HepG2 (cell line): Measurements from ENCODE around the gene PATL2. TPM values are rescaled to one million over a fixed set of nuclear protein-coding genes. Genes with fewer than 3 reads are reported as not detected.

Experiments used
- GZF1 ChIP-seq: sonication (generic); formaldehyde crosslinking; IDR thresholded peaks from 2 replicates; pipeline ENCODE4 v1.5.1; 2020; ENCODE audit warnings: mild to moderate bottlenecking, missing genetic modification reagents
- HMGA1 ChIP-seq: sonication (generic); formaldehyde crosslinking; conservative IDR thresholded peaks from 2 replicates; pipeline ENCODE4 v1.4.0; 2020; ENCODE audit warnings: missing genetic modification reagents
- MED13 ChIP-seq: sonication (generic); formaldehyde crosslinking; IDR thresholded peaks from 2 replicates; pipeline ENCODE4 v1.5.0; 2020; ENCODE audit warnings: missing genetic modification reagents
- MLX ChIP-seq: IDR thresholded peaks from 2 replicates; pipeline ENCODE4 v1.6.1; 2016
- NR2F6 ChIP-seq, 2 experiments: IDR thresholded peaks; 2 replicates each; pipeline ENCODE4 v1.6.1; 2016; ENCODE audit warnings: antibody characterized with exemption in 1 of 2, mild to moderate bottlenecking in 1 of 2
- NRL ChIP-seq: sonication (generic); formaldehyde crosslinking; IDR thresholded peaks from 2 replicates; pipeline ENCODE4 v1.5.0; 2020; ENCODE audit warnings: missing genetic modification reagents, mild to moderate bottlenecking, moderate library complexity, borderline replicate concordance
- PPARG ChIP-seq: conservative IDR thresholded peaks from 2 replicates; pipeline ENCODE4 v1.6.1; 2016; ENCODE audit warnings: missing biosample characterization, missing genetic modification reagents
- REST ChIP-seq, 2 experiments: IDR thresholded peaks; 2 replicates each; pipeline ENCODE4 v1.6.1; 2011 to 2012; ENCODE audit warnings: low read length in 2 of 2, borderline replicate concordance in 1 of 2, low read depth in 1 of 2, mild to moderate bottlenecking in 1 of 2, moderate library complexity in 1 of 2
- TEF ChIP-seq: sonication (generic); formaldehyde crosslinking; IDR thresholded peaks from 2 replicates; pipeline ENCODE4 v1.5.0; 2020; ENCODE audit warnings: missing genetic modification reagents
- ZNF383 ChIP-seq: sonication (generic); formaldehyde crosslinking; IDR thresholded peaks from 2 replicates; pipeline ENCODE4 v1.4.0; 2020; ENCODE audit warnings: missing genetic modification reagents, mild to moderate bottlenecking, borderline replicate concordance
- ZNF44 ChIP-seq: sonication (generic); formaldehyde crosslinking; IDR thresholded peaks from 2 replicates; pipeline ENCODE4 v1.5.1; 2020; ENCODE audit warnings: mild to moderate bottlenecking, missing genetic modification reagents
- ZNF709 ChIP-seq: sonication (generic); formaldehyde crosslinking; IDR thresholded peaks from 2 replicates; pipeline ENCODE4 v1.5.0; 2020; ENCODE audit warnings: mild to moderate bottlenecking, missing genetic modification reagents
- ZNF790 ChIP-seq: sonication (generic); formaldehyde crosslinking; IDR thresholded peaks from 2 replicates; pipeline ENCODE4 v1.8.0; 2022; ENCODE audit warnings: missing genetic modification reagents, mild to moderate bottlenecking, borderline replicate concordance
- polyA plus RNA-seq, 8 experiments: library from polyadenylated mRNA; depleted of rRNA in 3 of 8; stranded (reverse) in 7 of 8; unstranded in 1 of 8; fragments of >200 nt; fragmentation: Illumina TruSeq in 4 of 8; extraction: Trizol in 4 of 8; gene quantifications; 2 replicates each; pipeline versions ENCODE4 v1.2.1 to v1.2.3, GENCODE V29; 2011 to 2016; ENCODE audit warnings: low read depth in 4 of 8, missing spikeins in 1 of 8, mixed read lengths in 1 of 8; ENCODE audit not compliant: insufficient read depth in 1 of 8
- total RNA-seq, 5 experiments: library from RNA; depleted of rRNA; stranded (reverse); fragments of >200 nt; fragmentation: Illumina TruSeq; extraction: Trizol; gene quantifications; 2 replicates each; pipeline ENCODE4 v1.2.3, GENCODE V29; 2016; ENCODE audit warnings: low read depth in 1 of 5
- TF ChIP-seq, protein P1 (sequence below): sonication (generic); formaldehyde crosslinking; IDR thresholded peaks from 2 replicates; pipeline ENCODE4 v1.4.0; 2020; ENCODE audit warnings: mild to moderate bottlenecking, missing genetic modification reagents
- TF ChIP-seq, protein P2 (sequence below): IDR thresholded peaks from 2 replicates; pipeline ENCODE4 v1.6.1; 2016; ENCODE audit warnings: low read depth

The PATL2 gene
- total and polyA plus RNA-seq, 2 of the 13 experiments (the other 11 are each of a cell fraction or from before 2014, with no cell fraction given): 0.15 to 0.53 TPM

DNA sequence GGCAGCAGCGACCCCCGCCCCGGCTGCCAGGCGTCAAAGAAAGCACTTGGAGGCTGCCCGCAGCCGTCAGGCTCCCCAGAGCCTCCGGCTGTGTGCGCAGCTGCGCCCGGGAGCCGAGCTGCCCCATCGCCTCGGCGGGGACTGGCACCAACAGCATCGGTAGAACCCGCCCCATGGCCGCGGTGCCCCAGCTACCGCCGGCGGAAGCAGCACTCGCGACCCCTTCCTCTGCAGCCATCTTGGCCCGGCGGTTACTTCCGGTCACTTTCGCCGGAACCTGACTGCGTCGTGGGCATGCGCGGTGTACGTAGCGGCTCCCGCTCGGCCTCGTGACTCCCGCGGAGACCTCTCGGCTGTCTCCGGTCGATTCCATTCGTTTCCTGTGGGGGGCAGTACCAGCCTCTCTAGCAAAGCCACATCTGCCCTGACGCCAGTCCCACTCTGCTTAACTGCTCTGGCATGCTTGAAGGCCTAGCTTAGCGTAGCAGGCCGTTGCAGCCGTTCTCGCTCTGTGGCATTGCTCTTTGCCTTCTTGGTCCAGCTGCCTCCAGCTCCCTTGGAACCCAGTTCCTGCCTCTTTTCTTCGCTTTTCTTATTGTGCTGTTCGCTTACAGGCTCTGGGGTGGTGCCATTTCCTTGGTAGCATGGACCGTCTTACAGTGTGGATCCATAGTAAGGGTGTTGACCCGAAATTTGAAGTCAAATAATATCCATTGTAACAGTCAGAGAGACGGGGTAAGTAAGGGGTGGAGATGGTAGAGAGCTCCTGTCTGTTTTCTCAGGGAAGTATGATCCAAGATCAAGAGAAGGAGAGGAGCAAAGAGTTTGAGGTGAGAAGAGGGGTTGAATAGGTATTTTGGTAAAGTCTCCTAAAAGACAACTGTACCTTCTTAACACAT is 47.5 kb downstream of the PATL2 start, which contains the start of gene SPG11 (continued):
- TF ChIP-seq MLX (CRISPR knock-in tag): peak; percentile 43; the same call in 1 of the 2 replicates
- peak; percentile 92; the same call in 1 of the 2 replicates for TF ChIP-seq NRL (CRISPR knock-in tag)
- TF ChIP-seq ZNF383 (CRISPR knock-in tag): peak; percentile 40; the same call in 1 of the 2 replicates
- 0 out of 2 replicates have a peak, but pooled peaks have one; percentile 77 for TF ChIP-seq MED13
- 0 out of 4 replicates have a peak, but pooled peaks of 1 of the 2 experiments have one; percentile 9 for TF ChIP-seq REST (IDR thresholded peaks at IDR 0.05; ENCODE audit: borderline replicate concordance in 1 of 2, low read depth in 1 of 2, low read length in 2 of 2)
- TF ChIP-seq, protein P1, sequence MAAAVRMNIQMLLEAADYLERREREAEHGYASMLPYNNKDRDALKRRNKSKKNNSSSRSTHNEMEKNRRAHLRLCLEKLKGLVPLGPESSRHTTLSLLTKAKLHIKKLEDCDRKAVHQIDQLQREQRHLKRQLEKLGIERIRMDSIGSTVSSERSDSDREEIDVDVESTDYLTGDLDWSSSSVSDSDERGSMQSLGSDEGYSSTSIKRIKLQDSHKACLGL (CRISPR knock-in tag): peak; percentile 79
- 0 out of 2 replicates have a peak, but pooled peaks have one; percentile 7 for TF ChIP-seq ZNF790 (CRISPR knock-in tag)
- TF ChIP-seq NR2F6 (IDR thresholded peaks at IDR 0.05): no peak
- TF ChIP-seq NR2F6 (CRISPR knock-in tag; IDR thresholded peaks at IDR 0.05): peak; percentile 21
- TF ChIP-seq TEF (CRISPR knock-in tag): 0 out of 2 replicates have a peak, but pooled peaks have one; percentile 55
- TF ChIP-seq, protein P2, sequence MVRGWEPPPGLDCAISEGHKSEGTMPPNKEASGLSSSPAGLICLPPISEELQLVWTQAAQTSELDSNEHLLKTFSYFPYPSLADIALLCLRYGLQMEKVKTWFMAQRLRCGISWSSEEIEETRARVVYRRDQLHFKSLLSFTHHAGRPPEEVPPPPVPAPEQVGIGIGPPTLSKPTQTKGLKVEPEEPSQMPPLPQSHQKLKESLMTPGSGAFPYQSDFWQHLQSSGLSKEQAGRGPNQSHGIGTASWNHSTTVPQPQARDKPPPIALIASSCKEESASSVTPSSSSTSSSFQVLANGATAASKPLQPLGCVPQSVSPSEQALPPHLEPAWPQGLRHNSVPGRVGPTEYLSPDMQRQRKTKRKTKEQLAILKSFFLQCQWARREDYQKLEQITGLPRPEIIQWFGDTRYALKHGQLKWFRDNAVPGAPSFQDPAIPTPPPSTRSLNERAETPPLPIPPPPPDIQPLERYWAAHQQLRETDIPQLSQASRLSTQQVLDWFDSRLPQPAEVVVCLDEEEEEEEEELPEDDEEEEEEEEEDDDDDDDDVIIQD (CRISPR knock-in tag): no peak
- peak; percentile 91; the same call in 1 of the 2 replicates for TF ChIP-seq ZNF709 (CRISPR knock-in tag)
- no peak for TF ChIP-seq HMGA1 (CRISPR knock-in tag)
- TF ChIP-seq ZNF44: no peak
- TF ChIP-seq GZF1: no peak
- no peak for TF ChIP-seq PPARG (CRISPR knock-in tag)
